Amniotic stem cell (primary cell): ENCODE results near the gene CYB5R3.
"Not testable (repeated sequence)": the region's sequence is repeated elsewhere in the genome, so short reads cannot be mapped to it uniquely, and the experiment has no call there.

ENCODE experiments used
- DNase-seq: peaks from one replicate; lab custom pipeline; 2025; lab: John Stamatoyannopoulos, UW

The CYB5R3 gene

DNA sequence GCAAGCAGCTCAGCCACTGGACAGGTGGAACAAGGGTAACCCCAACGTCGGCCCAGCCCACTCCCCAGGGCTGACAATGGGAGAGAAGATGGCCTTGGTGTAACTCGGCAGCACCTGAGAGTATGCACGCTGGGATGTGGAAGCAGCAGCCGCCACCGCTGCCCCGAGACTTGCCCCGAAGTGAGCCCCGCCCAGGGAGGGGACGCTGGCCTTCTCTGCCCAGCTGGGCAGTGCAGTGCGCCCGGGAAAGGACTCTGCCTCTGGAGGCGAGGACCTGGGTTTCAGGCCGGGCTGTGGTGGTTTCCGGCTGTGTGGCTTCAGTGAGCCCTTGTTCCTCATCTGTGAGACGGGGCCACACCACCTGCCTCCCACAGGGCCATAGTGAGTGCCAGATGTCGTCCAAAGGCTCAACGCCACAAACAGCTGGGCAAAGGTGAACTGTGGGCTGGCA, 25.9 kb downstream of the CYB5R3 start:
- DNase-seq, result no peak

DNA sequence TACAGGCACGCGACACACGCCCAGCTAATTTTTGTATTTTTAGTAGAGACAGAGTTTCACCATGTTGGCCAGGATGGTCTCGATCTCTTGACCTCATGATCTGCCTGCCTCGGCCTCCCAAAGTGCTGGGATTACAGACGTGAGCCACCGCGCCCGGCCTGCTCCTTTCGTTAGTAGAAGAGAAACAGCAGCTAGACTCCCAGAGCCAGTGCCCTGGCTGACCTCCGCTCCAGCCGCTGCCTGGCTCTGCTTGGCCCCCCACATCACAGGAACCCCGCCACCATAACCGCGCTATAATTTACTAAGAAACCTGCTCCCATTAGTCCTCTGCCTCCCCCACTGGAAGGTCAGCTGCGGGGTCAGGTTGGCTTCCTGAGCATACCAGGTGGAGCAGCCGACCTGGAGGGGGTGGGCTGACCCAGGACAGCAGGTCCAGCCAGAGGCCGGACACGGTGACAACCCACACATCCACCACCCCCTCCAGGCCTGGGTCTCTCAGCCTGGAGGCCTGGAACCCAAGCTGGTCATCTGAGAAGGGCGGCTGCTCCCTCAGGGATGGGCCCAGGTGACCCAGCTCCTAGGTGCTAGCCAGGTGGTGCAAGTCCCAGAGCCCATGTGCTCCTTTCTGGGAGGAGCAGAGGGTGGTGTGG, 27.0 kb downstream of the CYB5R3 start:
- no peak for DNase-seq

- DNase-seq, result peak; percentile 35
Measured at GRCh38 chr22:42621505-42622002, 27.6 kb downstream of the CYB5R3 start.

DNA sequence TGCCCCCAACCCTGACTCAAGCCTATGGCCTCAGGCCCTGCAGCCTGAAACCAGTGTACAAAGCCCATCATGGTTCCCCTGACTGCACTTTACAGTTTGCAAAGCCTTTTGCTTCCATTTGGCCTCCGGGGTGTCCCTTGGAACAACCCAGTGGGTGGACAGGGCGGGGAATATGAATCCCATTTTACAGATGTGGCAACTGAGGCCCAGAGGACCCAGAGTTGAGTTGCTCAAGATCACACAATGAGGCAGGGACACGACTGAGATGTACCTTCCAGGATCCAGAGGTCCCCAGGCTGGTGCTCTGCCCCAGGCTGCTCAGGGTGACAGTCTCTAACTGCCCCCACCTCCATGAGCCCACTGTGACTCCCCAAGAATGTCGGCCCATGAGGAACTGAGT, 29.1 kb downstream of the CYB5R3 start:
- DNase-seq, result no peak

GRCh38 chr22:42619261-42620063, 29.7 kb downstream of the CYB5R3 start:
- no peak for DNase-seq

DNA sequence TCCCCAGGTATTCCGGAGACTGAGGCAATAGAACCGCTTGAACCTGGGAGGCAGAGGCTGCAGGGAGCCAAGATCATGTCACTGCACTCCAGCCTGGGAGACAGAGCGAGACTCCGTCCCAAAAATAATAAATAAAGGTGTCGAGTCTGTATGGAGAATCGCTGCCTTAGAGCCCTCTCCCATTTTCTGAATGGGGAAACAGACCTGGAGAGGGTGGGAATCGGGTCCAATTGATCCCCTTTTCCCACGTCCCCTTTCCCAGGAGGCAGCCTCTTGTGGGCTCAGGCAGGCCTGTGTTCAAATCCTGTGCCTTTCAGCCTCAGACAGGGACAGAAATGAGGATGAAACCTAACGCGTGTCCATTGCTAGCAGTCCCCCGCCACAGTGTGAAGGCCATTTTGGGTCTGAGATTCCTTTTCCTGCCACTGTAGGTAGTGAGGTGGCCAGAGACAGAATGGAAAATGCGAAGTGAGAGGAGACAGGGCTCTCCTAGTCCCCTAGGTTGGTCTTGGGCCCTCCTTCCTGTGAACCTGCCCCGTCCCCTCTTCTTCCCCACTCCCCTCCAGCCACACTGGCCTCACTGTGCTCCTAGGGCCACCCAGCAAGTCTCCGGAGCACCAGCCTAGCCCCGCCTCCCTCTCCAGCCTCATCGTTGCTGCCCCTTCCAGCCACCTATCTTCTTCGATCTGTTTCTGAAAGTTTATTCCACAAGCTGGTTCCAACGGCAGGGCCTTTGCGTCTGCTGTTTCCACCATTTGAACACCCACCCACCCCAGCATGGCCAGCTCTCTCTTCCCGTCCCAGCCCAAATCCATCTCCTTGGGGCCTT, 31.8 kb downstream of the CYB5R3 start:
- no peak for DNase-seq

- DNase-seq, result not testable (repeated sequence)
Measured at GRCh38 chr22:42615860-42616175, 33.4 kb downstream of the CYB5R3 start.

DNA sequence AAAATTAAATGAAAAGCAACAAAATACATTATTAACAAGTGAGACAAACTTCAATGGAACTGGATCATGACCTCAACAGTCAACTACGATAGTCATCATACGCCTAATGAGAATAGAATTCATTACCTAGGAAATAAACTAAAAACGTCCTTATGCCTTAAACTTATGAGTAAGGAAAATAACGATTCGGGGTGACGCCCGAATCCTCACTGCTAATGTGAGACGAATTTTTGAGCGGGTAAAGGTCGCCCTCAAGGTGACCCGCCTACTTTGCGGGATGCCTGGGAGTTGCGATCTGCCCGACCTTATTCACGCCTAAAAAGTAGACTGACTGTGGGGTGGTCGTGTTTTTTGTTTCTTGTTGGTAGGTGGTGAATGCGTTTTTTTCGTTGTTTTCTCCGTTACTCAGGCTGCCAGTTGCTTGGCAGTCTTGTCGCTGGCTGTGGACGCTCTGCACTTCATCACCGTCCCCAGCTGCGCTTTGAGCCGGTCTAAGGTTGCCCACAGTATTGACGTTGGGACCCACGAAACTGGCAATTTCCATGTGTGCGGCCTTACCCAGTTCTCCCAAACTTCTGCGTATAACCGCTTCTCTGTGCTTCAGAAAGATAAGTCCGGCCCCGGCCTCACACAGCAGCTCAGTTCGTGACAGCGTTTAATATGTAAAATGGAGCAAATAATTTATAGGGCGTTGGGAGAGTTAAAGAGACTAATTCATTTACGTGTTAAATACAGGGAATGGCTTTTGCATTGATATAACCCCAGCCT, 33.9 kb downstream of the CYB5R3 start:
- peak; percentile 90 for DNase-seq

DNA sequence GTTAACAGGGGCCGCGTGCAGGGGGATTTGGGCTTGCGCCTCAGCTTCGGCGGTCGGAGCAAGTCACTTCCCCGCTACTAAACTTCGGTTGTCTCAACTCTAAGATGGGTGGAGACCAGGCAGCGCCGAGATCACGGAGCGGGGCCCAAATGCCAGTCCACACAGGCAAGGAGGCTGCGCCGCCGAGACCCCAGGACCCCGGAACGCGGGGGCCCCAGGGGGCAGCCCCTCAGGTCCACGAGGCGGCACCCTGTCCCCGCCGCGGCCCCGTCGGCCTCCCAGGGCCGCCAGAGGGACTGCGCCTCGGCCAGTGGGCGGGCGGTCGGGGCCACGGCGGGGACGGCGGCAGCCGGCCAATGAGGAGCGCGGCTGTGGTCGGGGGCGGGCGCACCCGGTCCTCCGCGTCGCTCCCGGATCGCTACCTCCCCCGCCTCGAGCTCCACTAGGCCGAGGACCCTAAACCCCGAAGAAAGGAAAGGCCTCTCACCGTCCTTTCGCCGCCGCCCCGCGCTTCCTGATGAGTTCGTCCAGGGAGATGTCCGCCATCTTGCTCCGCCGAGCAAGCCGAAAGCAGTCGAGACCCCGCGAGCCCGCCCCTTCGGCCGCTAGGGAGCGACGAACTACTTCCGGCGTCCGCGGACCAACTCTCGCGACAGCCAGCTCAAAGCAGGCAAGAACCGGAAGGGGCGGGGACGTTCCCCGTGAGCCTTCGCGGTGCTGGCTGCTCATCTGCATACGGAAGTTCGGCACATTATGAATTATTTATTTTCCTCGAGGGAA, 34.7 kb downstream of the CYB5R3 start, which contains the start of gene POLDIP3:
Gene POLDIP3, minus strand, starts transcription at position 572 of the 780 bp plus-strand sequence. Its CDS starts 26 bp downstream, at position 546.
- peak; percentile 95 for DNase-seq

GRCh38 chr22:42613872-42614301, 35.3 kb downstream of the CYB5R3 start:
- DNase-seq, result no peak

DNA sequence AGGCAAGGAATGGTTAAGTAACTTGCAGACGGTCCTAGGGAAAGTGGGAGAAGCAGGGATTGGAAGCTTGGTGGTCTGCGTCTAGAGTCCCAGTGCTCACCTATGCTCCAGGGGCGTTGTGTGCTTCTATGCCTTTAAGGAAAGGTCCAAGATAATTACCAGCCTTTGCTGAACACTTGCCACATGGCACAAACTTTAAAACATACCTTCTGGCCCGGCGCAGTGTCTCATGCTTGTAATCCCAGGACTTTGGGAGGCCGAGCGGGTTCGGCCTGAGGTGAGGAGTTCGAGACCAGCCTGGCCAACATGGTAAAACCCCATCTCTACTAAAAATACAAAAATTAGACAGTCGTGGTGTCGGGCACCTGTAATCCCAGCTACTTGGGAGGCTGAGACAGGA, 36.9 kb downstream of the CYB5R3 start:
- no peak for DNase-seq

- no peak for DNase-seq
Measured at GRCh38 chr22:42611051-42611450, 38.1 kb downstream of the CYB5R3 start.

DNA sequence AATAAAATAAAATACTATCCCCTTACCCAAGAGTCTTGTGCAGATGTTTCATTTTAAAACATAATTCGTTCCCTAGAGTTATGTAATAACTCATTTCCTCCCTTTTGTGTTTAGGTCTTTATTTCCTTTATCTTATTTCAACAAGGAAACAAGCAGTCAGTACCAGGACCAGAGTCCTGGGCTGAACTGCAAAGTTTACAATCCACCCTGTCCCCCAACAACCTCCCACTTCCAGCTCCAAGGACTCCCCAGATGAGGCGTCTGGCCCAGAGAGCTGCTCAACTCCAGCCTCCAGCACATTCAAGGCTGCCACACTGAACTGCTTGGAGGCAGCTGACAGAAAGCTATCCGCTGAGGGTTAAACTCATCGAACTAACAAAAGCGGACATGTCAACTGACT, 39.0 kb downstream of the CYB5R3 start:
- no peak for DNase-seq

DNA sequence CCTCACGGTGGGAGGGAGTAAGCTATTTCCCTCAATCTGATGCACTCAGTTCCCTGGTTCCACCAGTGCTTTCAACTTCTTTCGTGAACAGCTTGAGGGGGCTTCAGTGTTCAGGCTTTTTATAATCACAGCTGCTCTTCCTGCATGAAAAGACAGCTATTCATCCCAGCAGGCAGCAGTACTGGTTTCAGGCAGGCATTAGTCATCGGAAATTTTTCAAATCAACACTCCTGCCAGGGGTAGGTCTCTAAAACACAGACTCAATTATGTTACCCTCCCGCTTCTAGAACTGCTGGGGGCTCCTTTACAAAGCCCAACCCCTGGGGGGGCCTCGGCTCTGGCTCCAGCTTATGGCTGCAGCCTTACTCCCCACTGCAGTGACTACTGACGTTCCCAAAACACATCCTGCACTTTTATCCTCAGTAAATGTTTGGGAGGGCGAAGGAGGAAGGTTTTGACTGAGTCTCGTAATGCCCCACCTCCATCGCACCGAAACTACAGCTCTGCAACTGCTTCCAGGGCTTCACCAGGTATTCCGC, 40.3 kb downstream of the CYB5R3 start:
- DNase-seq, result peak; percentile 28

DNA sequence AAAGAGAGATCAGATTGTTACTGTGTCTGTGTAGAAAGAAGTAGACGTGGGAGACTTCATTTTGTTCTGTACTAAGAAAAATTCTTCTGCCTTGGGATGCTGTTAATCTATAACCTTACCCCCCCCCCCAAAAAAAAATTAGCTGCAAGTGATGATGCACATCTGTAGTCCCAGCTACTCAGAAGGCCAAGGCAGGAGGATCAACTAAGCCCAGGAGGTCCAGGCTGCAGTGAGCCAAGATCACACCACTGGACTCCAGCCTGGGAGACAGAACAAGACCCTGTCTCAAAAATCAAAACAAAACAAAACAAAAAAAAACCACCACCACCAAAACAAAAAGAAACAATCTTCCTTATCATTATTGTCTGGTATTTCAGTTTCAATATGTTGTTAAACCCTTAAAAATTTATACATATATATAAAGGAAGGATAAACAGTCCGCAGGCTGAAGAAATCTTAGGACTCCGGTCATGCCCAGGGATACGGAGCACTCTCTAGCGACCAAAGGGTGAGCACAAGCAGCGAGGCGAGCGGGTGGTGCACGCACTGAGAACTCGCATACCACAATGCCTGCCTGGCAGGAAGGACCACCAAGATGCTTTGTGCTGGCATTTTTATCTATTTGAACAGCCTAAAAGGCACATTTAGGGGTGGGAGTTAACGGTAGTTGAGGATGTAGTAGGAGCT, 40.9 kb downstream of the CYB5R3 start:
- no peak for DNase-seq

DNA sequence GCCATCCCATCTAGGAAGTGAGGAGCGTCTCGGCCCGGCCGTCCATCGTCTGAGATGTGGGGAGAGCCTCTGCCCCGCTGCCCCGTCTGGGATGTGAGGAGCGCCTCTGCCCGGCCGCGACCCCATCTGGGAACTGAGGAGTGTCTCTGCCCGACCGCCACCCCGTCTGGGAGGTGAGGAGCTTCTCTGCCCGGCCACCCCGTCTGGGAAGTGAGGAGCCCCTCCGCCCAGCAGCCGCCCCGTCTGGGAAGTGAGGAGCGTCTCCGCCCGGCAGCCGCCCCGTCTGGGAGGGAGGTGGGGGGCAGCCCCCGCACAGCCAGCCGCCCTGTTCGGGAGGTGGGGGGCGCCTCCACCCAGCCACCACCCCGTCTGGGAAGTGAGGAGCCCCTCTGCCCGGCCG, 41.6 kb downstream of the CYB5R3 start:
- DNase-seq, result not testable (repeated sequence)

DNA sequence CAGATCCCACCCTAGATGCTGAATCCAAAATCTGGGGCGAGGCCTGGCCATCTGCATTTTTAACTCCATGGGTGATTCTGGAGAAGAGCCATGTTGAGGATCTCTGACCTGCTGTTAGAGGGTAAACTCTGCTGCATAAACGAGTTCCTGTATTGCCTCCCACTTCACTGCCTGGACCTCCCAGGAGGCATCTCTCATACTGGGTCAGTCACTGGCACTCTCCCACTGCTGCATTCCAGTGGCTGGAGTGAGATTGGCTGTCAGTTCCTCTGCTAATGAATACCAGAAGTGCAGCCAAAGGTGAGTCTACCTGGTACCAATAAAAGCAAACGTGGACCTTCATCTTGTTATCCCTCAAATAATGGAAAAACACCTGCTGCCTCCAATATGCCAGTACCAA, 44.8 kb downstream of the CYB5R3 start:
- DNase-seq, result no peak

GRCh38 chr22:42603427-42603826, 45.8 kb downstream of the CYB5R3 start:
- DNase-seq, result no peak

DNA sequence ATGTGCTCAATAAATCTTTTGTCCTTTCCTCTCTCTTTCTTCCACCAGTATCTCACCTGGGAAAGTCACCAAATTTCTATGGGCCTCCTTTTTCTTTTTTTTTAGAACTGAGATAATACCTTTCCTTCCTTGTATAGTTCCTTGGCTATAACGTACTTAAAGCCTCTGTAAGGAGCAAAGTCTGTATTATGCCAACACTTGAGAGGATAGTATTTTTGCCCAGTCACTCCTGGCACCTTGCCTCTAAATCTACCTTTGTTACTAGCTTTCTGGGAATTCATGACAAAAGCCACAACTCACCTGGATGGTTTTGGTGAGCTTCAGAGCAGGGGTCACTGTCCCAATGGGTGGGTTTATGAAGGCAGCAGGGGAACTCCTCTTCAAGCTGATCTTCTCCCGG, 46.7 kb downstream of the CYB5R3 start:
- DNase-seq, result no peak

GRCh38 chr22:42601879-42602465, 47.2 kb downstream of the CYB5R3 start:
- DNase-seq, result no peak
